Measurements from ENCODE around the gene C5.

DNA sequence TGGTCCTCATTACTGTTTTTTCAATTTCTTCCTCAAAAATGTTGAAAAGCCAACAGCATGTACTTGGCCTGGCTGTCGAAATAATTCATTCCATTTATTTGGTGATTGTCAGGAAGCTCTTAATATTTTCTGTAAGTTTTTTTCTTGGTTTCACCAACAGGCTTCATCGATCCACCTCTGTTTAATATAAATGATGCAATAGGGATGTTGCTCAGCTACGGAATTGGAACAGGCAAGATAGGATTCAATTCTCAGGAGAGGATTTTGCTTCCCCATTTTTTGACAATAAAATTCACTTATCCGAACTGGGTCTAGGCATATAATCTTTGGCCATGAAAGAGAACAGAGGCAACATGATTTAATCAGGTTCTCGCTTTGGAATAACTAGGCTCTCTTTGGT is 30.8 kb downstream of the C5 start:
- TF ChIP-seq, protein P1, sequence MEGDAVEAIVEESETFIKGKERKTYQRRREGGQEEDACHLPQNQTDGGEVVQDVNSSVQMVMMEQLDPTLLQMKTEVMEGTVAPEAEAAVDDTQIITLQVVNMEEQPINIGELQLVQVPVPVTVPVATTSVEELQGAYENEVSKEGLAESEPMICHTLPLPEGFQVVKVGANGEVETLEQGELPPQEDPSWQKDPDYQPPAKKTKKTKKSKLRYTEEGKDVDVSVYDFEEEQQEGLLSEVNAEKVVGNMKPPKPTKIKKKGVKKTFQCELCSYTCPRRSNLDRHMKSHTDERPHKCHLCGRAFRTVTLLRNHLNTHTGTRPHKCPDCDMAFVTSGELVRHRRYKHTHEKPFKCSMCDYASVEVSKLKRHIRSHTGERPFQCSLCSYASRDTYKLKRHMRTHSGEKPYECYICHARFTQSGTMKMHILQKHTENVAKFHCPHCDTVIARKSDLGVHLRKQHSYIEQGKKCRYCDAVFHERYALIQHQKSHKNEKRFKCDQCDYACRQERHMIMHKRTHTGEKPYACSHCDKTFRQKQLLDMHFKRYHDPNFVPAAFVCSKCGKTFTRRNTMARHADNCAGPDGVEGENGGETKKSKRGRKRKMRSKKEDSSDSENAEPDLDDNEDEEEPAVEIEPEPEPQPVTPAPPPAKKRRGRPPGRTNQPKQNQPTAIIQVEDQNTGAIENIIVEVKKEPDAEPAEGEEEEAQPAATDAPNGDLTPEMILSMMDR (IDR thresholded peaks at IDR 0.05; ENCODE audit: insufficient read depth, low read length, poor library complexity, severe bottlenecking): no peak
- no peak for TF ChIP-seq EZH2phosphoT487 (conservative IDR thresholded peaks at IDR 0.05; ENCODE audit: low read length)

All from SU-DHL-6 (cell line).